Subcutaneous adipose tissue (tissue), 4 donors: ENCODE measurements around the gene ABTB2. TPM values are rescaled to one million over a fixed set of nuclear protein-coding genes. Genes with fewer than 3 reads are reported as not detected.

Source experiments
- total RNA-seq, 4 donors: library from RNA; depleted of rRNA; stranded (reverse); fragments of >200 nt; gene quantifications; one replicate each; pipeline ENCODE4 v1.1.0, GENCODE V29; 2016
- TF ChIP-seq, protein P1 (sequence below): fragments of 450-650 bp; IDR thresholded peaks from one replicate; pipeline ENCODE4 v1.5.1; 2016; ENCODE audit warnings: low read depth, mild to moderate bottlenecking, control low read depth, antibody characterized with exemption, moderate library complexity

ABTB2 gene
- total RNA-seq, 4 donors from 2014 or later, result 0.88 to 1.9 (median 1.0) TPM

DNA sequence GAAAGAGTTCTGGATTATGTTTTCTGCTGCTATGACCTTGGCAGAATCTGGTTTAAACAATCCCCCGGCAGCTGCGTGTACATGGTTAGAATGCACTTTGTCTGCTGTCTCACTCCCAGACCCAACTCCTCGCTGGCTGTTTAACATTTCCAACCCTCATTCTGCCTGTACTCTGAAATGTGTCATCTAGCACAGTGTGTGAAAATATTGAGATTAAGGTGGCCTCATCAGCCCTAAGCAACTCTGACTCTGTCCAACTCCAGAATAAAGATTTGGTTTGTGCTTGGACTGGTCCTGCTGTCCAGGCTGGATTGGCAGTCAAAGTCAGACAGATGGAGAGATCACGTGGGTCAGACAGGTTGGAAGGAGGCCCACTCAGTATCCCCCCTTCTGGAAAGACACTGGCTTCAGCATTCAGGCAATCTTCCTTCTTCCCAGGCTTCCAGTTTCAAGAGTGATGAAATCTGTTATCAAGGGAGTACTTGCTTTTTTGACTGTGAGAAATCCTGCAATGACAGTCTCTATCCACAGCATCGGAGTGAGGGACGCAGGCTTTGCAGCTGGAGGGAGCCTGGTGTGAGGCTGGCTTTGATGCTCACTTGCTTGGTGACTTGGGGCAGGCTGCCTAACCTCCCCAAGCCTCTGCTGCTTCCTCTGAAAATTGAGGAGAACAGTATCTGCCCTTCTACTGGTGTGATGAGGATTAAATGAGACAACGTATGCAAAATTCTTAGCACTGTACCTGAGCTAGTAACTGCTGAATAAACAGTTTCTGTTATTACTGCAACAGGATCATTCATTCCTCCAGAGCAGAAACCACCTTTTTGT, 29.8 kb downstream of the ABTB2 start:
- TF ChIP-seq, protein P1, sequence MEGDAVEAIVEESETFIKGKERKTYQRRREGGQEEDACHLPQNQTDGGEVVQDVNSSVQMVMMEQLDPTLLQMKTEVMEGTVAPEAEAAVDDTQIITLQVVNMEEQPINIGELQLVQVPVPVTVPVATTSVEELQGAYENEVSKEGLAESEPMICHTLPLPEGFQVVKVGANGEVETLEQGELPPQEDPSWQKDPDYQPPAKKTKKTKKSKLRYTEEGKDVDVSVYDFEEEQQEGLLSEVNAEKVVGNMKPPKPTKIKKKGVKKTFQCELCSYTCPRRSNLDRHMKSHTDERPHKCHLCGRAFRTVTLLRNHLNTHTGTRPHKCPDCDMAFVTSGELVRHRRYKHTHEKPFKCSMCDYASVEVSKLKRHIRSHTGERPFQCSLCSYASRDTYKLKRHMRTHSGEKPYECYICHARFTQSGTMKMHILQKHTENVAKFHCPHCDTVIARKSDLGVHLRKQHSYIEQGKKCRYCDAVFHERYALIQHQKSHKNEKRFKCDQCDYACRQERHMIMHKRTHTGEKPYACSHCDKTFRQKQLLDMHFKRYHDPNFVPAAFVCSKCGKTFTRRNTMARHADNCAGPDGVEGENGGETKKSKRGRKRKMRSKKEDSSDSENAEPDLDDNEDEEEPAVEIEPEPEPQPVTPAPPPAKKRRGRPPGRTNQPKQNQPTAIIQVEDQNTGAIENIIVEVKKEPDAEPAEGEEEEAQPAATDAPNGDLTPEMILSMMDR, result no peak

DNA sequence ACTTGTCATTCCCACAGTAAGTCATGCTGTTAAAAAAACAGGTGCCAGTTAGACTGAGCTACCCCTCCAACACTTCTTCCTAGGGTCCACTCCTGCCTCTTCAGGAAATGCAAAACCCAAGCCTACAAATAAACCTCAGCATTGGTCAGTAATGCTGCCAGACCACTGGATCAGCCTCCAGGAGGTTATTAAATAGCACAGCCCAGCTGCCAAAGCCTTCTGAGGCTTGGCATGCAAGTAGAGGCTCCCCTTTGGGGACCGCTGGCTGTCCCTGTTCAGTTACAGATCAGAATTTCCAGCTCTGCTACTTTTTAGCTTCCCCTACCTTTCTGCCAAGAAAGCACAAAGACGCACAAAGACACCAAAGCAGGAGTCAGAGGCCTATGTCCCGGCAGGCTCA, 33.3 kb downstream of the ABTB2 start:
- TF ChIP-seq, protein P1, result no peak

DNA sequence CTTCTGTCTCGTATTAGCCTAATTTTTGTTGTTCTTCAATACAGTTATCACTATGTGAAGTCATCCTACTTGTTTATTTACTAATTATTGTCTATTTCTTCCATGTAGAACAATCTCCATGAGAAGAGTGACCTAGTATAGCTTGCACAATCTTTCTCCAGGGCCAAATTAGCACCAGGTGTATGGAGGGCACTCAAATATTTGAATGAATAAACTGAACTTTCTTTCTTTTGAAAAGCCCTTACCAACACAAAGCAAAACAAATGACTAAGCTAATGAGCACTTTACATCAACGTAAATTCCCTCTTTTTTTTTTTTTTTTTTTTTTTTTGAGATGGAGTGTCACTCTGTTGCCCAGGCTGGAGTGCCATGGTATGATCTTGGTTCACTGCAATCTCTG, 34.2 kb downstream of the ABTB2 start:
- TF ChIP-seq, protein P1, result no peak

DNA sequence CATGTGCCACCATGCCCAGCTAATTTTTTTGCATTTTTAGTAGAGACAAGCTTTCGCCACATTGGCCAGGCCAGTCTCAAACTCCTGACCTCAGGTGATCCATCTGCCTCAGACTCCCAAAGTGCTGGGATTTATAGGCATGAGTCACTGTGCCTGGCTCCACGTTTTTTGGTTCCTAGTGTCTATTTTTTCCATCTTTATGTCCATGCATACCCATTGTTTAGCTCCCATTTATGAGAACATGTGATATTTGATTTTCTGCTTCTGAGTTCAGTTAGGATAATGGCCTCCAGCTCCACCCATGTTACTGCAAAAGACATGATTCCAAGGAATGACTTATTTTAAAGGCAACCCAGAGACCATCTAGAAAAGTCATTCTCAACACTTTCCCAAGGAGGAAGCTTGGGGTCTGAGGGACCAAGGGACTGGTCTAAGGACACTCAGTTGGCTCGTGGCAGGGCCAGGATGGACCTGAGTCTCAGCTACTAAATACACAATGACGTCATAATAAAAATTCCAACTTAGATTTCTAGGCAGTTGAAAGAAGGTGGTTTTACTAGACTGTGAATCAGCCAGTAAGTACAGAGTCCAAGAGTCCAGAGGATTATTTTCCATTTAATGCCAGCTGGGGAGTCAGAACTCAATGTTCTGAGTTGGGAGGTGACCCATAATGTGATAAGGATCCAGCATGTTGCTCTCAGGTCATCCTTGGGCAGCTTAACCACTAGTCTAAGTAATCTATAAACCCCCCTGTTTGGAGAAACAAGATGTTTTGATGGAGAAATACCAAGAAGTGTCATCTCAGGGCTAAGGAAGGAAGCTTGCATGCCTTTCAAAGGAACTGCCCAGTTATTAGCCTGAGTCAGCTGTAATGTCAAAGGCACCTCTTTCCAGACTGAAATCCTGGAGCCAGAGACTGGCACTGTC, 39.4 kb downstream of the ABTB2 start:
- TF ChIP-seq, protein P1, result no peak

DNA sequence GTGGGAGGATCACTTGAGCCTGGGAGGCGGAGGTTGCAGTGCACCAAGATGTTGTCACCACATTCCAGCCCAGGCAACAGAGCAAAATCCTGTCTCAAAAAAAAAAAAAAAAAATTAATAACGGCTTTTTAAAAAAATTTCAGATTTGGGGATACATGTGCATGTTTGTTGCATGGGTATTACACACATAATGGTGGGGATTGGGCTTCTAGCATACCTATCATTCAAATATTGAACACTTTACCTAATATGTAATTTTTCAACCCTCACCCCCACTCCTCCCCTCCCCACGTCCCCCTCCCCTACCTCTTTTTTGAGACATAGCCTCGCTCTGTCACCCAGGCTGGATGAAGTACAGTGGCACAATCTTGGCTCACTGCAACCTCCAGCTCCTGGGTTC, 40.1 kb downstream of the ABTB2 start:
- TF ChIP-seq, protein P1, result no peak

DNA sequence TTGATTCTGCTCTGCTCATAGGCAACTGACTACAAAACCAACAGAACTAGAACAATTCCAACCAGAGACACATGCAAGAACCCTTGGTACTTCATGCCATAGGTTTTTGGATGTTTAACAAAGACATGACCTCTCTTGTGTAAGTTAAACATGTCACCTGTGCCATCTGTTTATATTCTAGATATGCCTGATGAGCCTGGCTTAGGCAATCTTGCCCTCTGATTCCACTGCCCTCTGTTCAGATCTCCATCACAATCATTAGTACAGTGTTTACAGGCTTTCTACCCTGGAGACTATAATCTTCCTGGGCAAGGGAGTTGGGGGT, 40.8 kb downstream of the ABTB2 start:
- TF ChIP-seq, protein P1, result no peak
